HG03460 (cell line): ENCODE data around the gene CABCOCO1.

Experiments used
- ATAC-seq: cut with Tn5 transposase; IDR thresholded peaks from one replicate; pipeline ENCODE4 v1.9.1; 2021; ENCODE audit not compliant: unreplicated experiment

CABCOCO1 gene

GRCh38 chr10:61779950-61780659, 117.4 kb downstream of the CABCOCO1 start:
- no peak for ATAC-seq

DNA sequence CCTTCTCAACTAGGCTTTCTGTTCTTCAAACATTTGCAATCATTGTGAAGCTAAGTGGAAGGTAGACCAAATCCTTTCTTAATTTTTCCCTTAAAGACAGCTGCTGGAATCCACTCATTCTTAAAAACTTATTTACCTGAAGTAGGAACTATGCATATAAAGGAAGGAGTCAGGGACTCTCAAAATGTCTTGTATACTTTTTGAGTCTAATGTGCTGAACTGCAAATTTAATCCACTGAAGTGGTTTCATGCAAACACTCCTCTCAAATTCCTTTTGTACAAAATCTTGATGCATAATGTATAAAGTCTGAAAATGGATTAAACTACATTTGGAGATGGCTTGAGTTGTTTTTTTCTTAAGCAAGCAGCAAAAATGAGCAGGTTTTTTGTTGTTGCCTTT, 118.0 kb downstream of the CABCOCO1 start:
- no peak for ATAC-seq

DNA sequence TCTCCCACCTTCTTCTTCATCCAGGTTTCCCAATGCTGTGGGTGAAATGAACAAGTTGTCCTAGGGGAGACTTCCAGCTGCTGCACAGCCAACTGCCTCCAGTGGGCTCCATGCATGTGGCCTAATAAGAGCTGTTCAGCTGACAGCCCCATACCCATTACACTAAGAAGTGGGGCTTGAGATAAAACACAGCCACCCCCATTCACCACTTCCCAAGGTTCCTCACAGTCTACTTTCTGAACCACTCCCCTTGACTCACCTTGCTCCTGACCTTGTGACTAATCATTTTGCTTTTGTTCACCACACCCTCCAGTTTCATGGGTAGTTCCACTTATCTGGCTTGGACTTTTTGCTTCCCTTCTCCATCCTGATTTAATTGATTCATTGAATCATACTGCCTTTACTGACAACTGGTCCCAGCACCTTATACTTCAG, 119.3 kb downstream of the CABCOCO1 start:
- no peak for ATAC-seq

GRCh38 chr10:61784354-61785133, 121.8 kb downstream of the CABCOCO1 start:
- no peak for ATAC-seq

- ATAC-seq = no peak
Measured at GRCh38 chr10:61785473-61786105, 122.9 kb downstream of the CABCOCO1 start.

GRCh38 chr10:61786728-61787127, 124.0 kb downstream of the CABCOCO1 start:
- ATAC-seq = peak; percentile 97

GRCh38 chr10:61787170-61787569, 124.4 kb downstream of the CABCOCO1 start:
- no peak for ATAC-seq

DNA sequence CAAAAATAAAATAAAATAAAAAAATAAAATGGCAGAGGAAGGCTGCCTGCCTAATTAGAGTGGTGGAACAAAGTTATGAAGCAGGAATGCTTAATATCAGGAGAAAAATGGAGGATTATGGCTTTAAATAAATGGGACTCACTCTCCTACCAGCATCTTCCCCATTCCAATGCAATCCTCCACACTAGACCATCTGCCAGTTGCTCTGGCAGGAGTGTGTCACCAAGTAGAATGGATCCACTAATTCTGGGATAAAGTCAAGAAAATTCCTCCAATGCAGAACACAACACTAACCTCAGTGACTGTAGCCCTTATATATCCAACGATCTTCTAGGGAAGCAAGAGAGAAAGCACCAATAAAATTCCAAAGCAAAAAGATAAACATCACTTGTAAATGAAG, 126.3 kb downstream of the CABCOCO1 start:
- no peak for ATAC-seq

DNA sequence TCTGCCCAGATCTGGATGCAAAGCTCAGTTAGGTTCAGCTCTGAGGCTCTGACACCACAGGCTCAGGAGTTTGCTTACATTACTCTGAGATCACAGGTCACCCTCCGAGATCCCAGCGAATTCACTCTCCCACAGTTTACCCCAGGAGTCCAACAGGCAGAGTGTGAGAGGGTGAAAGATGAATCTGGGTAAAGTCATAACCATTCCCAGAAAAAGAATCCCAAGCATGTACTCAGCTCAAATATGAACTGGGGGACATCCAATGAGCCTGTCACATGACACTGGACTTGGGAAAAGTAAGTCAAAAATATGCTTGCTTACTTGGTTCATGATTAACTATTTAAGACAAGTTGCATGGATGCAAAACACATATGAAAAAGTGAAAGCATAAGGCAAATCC, 128.5 kb downstream of the CABCOCO1 start:
- ATAC-seq = no peak

DNA sequence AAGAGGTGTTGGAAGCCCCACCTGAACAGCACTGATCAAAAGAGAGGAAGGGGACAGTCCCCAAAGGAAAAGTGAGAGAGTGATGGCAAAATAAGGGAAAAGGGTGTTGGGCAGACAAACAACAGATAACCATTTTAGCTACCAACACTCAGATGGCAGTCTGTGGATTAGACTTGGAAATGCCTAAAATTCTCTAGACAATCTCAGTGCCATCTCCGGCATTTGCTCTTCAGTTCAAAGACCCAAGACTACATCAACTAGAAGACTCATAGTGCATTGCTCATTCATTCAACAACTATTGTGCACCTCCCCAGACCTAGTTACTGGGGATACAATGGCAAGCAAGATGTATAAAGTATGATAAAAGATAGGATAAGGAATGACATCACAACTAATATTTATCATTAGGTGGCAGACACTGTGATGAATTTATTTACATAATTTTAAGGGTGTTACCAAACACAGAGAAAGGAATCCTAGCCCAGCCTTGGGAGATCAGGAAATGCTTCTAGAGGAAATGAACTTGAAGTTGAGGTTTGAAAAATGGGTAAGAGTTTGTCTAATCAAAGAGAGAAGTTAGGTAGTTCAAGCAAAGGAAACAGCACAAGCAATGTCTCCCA, 129.5 kb downstream of the CABCOCO1 start:
- no peak for ATAC-seq

GRCh38 chr10:61792921-61793320, 130.2 kb downstream of the CABCOCO1 start:
- no peak for ATAC-seq

DNA sequence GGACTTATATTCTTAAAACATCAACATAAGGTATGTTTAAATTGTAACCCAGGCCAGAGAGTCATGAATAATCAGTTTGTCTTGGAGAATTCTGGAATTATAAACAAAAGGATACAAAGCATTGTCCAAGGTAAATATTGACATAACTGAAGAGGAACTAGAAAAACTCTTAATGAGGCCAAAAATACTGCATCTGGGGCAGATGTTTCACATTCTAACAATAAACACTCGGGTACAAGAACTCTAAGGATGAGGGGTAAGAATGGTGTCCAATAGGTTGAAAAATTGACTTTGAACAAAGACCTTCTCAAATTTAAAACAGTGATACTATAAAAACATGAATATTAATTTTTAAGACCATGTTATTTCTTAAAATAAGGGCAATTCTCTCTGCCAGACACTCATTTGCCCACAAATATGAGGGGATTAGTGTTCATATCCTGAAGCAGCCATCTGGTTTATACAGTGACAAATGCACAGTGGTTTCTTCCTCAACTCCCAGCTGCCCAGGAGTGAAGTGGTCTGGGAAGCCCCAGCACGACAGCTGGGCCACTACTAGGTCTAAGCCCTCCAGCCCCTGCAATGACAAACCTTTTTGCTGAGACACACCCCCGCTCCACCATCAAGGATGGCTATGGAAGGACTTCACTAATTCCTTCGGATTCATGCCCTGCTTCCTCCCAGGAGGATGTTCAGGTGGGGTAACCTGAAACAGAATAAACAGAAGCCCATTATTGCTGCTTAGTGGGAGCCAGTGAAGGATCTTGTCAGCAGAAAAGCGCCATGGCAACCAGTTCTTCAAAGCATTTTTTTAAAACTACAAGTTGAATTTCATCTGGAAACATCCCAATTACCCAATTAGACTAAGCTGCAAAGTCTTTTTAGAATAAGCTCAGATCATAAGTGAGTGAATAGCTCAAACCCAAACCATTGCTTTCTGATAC, 131.3 kb downstream of the CABCOCO1 start:
- no peak for ATAC-seq

DNA sequence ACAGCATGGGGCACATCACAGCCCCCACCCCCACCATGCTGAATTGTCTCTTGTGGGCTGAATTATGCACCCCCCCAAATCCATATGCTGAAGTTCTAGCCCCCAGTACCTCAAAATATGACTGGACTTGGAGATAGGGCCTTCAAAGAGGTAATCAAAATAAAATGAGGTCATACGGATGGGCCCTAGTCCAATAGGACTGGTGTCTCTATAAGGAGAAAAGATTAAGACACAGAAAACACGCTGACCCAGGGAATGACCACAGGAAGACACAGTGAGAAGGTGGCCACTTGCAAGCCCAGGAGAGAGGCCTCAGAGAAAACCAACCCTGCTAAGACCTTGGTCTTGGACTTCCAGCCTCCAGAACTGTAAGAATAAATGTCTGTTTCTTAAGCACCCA, 132.4 kb downstream of the CABCOCO1 start:
- no peak for ATAC-seq

- no peak for ATAC-seq
Measured at GRCh38 chr10:61795551-61795950, 132.8 kb downstream of the CABCOCO1 start.

DNA sequence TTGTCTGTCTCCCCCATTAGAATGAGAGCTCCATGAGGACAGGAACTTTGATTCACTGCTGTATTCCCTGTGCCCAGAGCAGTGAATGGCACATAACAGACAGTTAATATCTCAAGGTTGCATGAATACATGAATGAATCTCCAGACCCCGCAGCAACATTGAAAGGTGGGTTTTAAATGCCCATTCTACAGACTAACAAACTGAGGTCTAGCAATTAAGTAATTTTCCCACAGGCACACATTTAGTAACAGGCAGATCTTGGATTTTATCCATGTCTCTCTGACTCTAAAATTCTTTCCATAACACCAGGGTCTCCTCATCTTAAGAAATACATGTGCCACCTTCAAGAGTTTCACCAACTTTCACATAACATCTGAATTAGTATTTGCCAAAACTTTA, 134.1 kb downstream of the CABCOCO1 start:
- ATAC-seq = no peak

DNA sequence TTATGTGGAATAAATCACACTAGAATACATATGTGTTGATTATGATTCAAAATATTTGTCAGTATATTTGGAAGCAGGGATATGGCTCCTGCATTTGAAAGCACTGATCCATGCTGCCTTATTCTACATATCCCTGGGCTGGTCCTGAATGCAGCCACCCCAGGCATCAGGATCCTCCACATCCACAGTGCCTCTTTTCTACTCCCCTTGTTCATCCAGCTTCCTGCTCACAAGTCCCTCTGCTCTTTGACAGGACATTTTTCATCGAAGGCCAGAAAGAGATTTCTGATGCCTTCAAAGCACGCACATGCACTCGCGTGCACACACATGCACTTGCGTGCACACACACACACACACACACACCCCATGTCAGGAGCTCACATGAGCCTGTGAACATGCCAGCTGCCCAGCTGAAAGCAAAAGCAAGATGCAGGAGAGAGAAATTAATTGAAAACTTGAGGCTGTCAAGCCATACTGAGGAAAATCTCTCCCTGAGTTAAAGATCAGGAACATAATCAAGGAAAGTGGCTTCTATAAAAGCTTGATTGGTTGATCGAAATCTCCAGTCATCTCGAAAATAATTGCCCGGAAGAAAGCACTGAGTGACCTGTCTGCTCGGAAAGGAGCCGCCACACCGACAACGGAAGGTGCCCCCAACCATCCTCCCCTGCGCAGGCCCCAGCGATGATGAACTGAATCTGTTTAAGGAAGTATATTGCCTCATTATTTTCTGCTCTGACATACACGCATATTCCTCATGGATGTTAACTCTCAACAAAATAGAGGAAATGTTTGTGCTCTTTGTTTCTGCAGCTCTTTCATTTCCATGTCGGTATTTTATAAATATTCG, 134.8 kb downstream of the CABCOCO1 start:
- ATAC-seq = no peak

DNA sequence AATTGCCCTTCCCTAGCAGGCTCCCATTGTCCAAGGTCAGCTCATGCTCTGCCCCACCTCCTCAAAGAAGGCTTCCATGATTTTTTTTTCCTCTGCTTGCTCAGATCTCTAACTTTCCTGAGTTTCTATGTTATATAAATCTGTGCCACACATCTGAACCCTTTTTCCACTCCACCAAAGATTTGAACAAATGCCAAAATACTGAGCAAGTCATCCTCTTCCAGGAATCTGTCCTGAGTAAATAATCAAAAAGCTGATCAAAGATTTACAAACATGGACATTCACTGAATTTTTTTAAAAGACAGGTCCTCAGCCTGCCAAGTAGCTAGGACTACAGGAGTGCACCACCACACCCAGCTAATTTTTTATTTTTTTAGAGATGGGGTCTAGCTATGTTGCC, 136.0 kb downstream of the CABCOCO1 start:
- no peak for ATAC-seq

DNA sequence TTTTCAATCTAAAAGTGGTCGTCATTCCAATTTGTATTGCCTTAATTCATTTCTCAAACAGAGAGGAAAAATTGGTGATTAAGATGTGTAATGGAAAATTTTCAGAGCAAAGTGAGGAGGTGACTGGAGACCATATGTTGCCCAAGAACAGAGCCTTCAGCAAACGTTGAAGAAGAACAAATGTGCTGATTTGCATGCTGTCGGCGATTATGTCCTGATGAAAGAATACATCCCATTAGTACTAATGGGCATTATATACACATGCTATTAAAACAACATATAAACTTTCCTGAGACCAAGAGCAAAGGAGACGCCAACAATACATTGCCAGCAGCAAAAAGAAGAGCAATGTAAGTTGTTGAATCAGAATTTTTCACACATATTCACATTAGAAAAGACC, 138.8 kb downstream of the CABCOCO1 start:
- no peak for ATAC-seq

GRCh38 chr10:61803269-61803668, 140.5 kb downstream of the CABCOCO1 start:
- ATAC-seq = no peak

GRCh38 chr10:61804414-61804813, 141.7 kb downstream of the CABCOCO1 start:
- no peak for ATAC-seq
